Calu3 (cell line): ENCODE results near the gene PUS10. TPM values are rescaled to one million over a fixed set of nuclear protein-coding genes. Genes with fewer than 3 reads are reported as not detected.

Experiments used
- BruUV-seq: library from RNA; stranded (reverse); fragments of 400-500 nt; replicated peaks from 2 replicates; lab custom pipeline; 2021; lab: Mats Ljungman, UMichigan
- CTCF ChIA-PET: fragments of 300-600 bp; sonication (Branson Sonifier 250); formaldehyde crosslinking; loops from one replicate; lab custom pipeline; 2022; ENCODE audit warnings: antibody characterized with exemption; lab: Charles Lee
- DNase-seq: peaks from one replicate; pipeline ENCODE4 v3.0.0; 2022
- H3K27ac Mint-ChIP-seq: one replicate; pipeline ENCODE4 v1.8.0; 2022; ENCODE audit warnings: mixed read lengths; ENCODE audit not compliant: unreplicated experiment
- H3K27me3 Mint-ChIP-seq: one replicate; pipeline ENCODE4 v1.8.0; 2022; ENCODE audit warnings: mixed read lengths; ENCODE audit not compliant: unreplicated experiment
- H3K36me3 Mint-ChIP-seq: one replicate; pipeline ENCODE4 v1.8.0; 2022; ENCODE audit warnings: mild to moderate bottlenecking, moderate library complexity, mixed read lengths; ENCODE audit not compliant: insufficient read depth, unreplicated experiment
- H3K4me1 Mint-ChIP-seq: one replicate; pipeline ENCODE4 v1.8.0; 2022; ENCODE audit warnings: mild to moderate bottlenecking, low read depth, mixed read lengths; ENCODE audit not compliant: unreplicated experiment
- H3K4me3 Mint-ChIP-seq: one replicate; pipeline ENCODE4 v1.8.0; 2022; ENCODE audit warnings: mild to moderate bottlenecking, low read depth, moderate library complexity, mixed read lengths; ENCODE audit not compliant: unreplicated experiment
- H3K9me3 Mint-ChIP-seq: one replicate; pipeline ENCODE4 v1.8.0; 2022; ENCODE audit warnings: low read depth, mixed read lengths; ENCODE audit not compliant: unreplicated experiment
- CTCF ChIP-seq: fragments of 200-600 bp; IDR thresholded peaks from one replicate; pipeline ENCODE4 v1.8.0; 2022; ENCODE audit warnings: antibody characterized with exemption; ENCODE audit not compliant: unreplicated experiment
- intact Hi-C: fragments of 100-400 bp; cut with micrococcal nuclease; formaldehyde crosslinking; loops from one replicate; pipeline ENCODE4 v1.10.0; 2022; ENCODE audit not compliant: unreplicated experiment
- total RNA-seq: library from RNA; stranded (reverse); gene quantifications from 2 replicates; pipeline ENCODE4 v1.2.3, GENCODE V29; 2022

Gene PUS10
- total RNA-seq, 1 experiment from 2014 or later: 7.2 TPM

GRCh38 chr2:60945341-60945740 is 72.7 kb downstream of the PUS10 start:
- Mint-ChIP-seq H3K4me1 (no peaks in the 10 kb centered on the region), H3K36me3 (no peaks in the 10 kb centered on the region), H3K9me3 (no peaks in the 10 kb centered on the region), H3K4me3 (no peak overlapping the region), H3K27me3 (no peaks in the 10 kb centered on the region), H3K27ac (no peak overlapping the region)
- intact Hi-C loops: no loop called here
- no peak for TF ChIP-seq CTCF
- no peak for DNase-seq
- CTCF ChIA-PET: no interaction called here
- BruUV-seq: no TSS peak

DNA sequence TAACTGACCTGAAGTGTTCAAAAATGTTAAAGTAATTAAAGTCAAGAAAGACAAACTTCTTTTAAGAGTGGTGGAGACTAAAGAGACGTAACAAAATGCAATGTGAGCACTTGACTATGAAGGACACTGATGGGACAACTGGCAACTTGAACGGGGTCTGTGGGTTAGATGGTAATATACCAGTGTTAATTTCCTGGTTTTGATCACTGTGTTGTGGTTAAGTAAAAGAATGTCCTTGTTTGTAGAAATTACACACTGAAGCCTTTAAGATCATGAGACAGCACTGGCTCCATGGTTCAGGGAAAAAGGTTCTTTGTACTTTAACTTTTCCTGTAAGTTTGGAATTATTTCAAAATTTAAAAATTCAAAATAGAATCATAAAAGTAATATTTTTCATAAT is 78.4 kb downstream of the PUS10 start:
- no TSS peak for BruUV-seq
- no peaks in the 10 kb centered on the region for H3K4me1 Mint-ChIP-seq
- TF ChIP-seq CTCF: no peak
- CTCF ChIA-PET: no interaction called here
- no peak overlapping the region for H3K4me3 Mint-ChIP-seq
- H3K27ac Mint-ChIP-seq: no peak overlapping the region
- no peak for DNase-seq
- intact Hi-C loops: no loop called here
- H3K27me3 Mint-ChIP-seq: no peaks in the 10 kb centered on the region
- peaks cover 5% of the 10 kb centered on the region for H3K36me3 Mint-ChIP-seq
- H3K9me3 Mint-ChIP-seq: no peaks in the 10 kb centered on the region

DNA sequence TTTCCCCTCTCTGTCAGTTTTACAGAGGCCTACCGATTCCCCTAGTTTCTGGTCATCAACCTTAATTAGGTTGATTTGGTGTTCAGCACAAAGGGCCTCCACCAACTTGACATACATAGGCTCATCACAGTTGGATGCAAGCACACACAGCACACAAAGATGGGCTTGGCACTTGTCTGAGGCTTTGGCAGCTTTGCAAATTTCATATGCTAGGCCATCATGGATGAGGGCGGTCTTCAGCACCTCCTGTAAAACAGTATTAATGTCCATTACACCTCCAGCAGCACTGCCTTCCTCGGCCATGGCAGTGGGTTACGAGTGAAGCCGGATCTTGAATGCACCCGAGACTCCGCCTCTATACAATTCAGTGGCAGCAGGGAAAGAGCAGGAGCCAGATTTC is 79.8 kb downstream of the PUS10 start:
- no peaks in the 10 kb centered on the region for H3K4me1 Mint-ChIP-seq
- no peak for DNase-seq
- H3K36me3 Mint-ChIP-seq: peaks cover 5% of the 10 kb centered on the region
- H3K9me3 Mint-ChIP-seq: no peaks in the 10 kb centered on the region
- BruUV-seq: no TSS peak
- intact Hi-C loops: no loop called here
- CTCF ChIA-PET: interaction anchor here (0.7 kb wide), 1 partner anchor 122 kb away, joined by 3 read pairs; no protein-coding TSS in a partner anchor
- H3K4me3 Mint-ChIP-seq: no peak overlapping the region
- no peaks in the 10 kb centered on the region for H3K27me3 Mint-ChIP-seq
- no peak for TF ChIP-seq CTCF
- no peak overlapping the region for H3K27ac Mint-ChIP-seq

DNA sequence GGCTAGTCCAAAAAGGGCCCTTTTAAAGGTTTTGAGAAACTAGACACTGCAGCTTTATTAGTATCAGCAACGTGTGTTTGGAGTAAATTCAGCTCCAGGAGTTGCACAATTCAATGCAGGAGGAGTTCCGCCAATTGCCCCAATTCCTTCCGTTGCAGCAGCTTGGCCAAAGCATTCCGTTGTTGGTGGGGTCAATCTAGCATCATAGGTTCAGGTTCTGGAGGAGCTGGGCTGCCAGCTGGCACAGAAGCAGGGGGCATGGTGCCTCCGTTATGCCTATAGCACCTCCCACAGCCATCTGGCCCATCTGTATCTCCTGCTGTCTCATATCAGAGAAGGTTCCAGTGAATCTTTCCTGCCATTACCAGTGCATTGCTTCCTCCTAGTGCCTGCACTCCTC is 81.3 kb downstream of the PUS10 start:
- no peaks in the 10 kb centered on the region for H3K9me3 Mint-ChIP-seq
- no peaks in the 10 kb centered on the region for H3K27me3 Mint-ChIP-seq
- H3K27ac Mint-ChIP-seq: no peak overlapping the region
- DNase-seq: no peak
- intact Hi-C loops: no loop called here
- BruUV-seq: no TSS peak
- peaks cover 11% of the 10 kb centered on the region for H3K36me3 Mint-ChIP-seq
- H3K4me1 Mint-ChIP-seq: no peaks in the 10 kb centered on the region
- no peak overlapping the region for H3K4me3 Mint-ChIP-seq
- CTCF ChIA-PET: no interaction called here
- no peak for TF ChIP-seq CTCF
